ENCODE data around the gene SERGEF.

Gene SERGEF

DNA sequence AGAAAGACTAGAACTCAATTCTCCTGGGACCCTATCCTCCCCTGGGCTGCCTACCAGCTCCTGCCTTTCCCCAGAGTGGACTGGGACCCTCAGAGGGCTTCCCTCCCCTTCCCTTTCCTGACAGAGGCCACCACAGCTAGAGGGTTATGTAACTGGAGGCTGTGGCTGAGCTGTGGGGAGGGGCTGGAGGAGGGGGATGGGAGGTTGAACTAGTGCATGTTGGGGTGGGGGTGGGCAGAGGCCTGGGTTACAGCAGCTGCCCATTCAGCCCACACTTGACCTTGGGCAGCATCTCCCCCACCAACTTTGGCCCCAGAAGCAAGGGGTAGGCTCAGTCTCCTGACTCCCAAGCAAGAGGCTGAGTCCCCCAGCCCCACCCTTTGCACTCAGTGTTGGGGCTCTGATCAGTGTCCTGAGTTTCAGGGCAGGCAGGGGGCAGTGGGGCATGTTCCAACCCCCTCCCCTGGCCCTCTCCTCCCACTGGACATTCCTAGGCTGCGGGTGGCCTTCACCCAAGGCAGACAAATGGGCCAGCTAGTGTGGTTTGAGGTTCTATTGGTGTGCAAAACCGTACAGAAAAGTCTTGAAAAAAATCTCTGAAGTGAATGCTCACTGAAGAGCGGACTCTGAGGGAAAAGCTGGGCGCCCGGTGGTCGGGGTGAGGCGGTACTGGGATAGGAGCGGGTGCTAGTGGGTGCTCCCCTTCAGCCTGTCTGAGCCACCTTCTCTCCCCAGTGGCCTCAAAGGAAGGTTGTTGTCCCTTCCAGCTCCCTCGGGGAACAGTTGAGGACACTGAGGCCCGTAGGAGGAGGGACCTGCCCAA is 274.5 kb downstream of the SERGEF start:
- TF ChIP-seq ZNF274 (IDR thresholded peaks at IDR 0.05; ENCODE audit: low read depth, low read length) = no peak

More for the DNA sequence above, 274.5 kb downstream of the SERGEF start:
- no peak overlapping the region for H3K4me3 ChIP-seq (ENCODE audit: low read length)
